Kidney (tissue), 14 donors: Measurements from ENCODE around the gene ZIC1. TPM values are rescaled to one million over a fixed set of nuclear protein-coding genes. Genes with fewer than 3 reads are reported as not detected.

ENCODE experiments used
- DNase-seq, 5 donors: peaks; one replicate each; pipeline ENCODE4 v3.0.0-alpha.2; 2013 to 2020
- FAIRE-seq: peaks from 2 replicates; lab custom pipeline; 2012; peaks lifted over from hg19 to GRCh38; lab: Jason Lieb, UNC
- H3K27ac ChIP-seq, 2 donors: one replicate each; pipeline ENCODE4 v1.7.0; 2013; ENCODE audit warnings: low read depth in 2 of 2, low read length in 2 of 2, inconsistent platforms in 1 of 2
- H3K27me3 ChIP-seq: one replicate; pipeline ENCODE4 v1.7.1; 2013; ENCODE audit warnings: low read length, inconsistent platforms; ENCODE audit not compliant: control insufficient read depth, insufficient read depth
- H3K36me3 ChIP-seq, 3 donors: one replicate each; pipeline versions ENCODE4 v1.7.0 to v1.7.1; 2013; ENCODE audit warnings: low read length in 3 of 3, control low read depth in 1 of 3, inconsistent platforms in 1 of 3; ENCODE audit not compliant: insufficient read depth in 3 of 3, control insufficient read depth in 2 of 3
- H3K4me1 ChIP-seq, 3 donors: one replicate each; pipeline versions ENCODE4 v1.7.0 to v1.7.1; 2013; ENCODE audit warnings: low read length in 3 of 3, inconsistent platforms in 1 of 3, low read depth in 1 of 3; ENCODE audit not compliant: control insufficient read depth in 2 of 3, insufficient read depth in 2 of 3
- H3K4me3 ChIP-seq, 3 donors: one replicate each; pipeline versions ENCODE4 v1.7.0 to v1.8.1; 2013; ENCODE audit warnings: low read length in 3 of 3, control low read depth in 1 of 3, inconsistent platforms in 1 of 3
- H3K9ac ChIP-seq, 3 donors: one replicate each; pipeline versions ENCODE4 v1.7.0 to v1.7.1; 2013; ENCODE audit warnings: low read length in 3 of 3, control low read depth in 1 of 3, inconsistent platforms in 1 of 3
- H3K9me3 ChIP-seq, 3 donors: one replicate each; pipeline versions ENCODE4 v1.7.0 to v1.7.1; 2013; ENCODE audit warnings: low read length in 3 of 3, control low read depth in 1 of 3, inconsistent platforms in 1 of 3; ENCODE audit not compliant: control insufficient read depth in 2 of 3, insufficient read depth in 1 of 3
- CTCF ChIP-seq: IDR thresholded peaks from 3 replicates; pipeline ENCODE4 v1.5.1; 2012; ENCODE audit warnings: mild to moderate bottlenecking, moderate library complexity, borderline replicate concordance; ENCODE audit not compliant: insufficient read depth; ENCODE audit errors: extremely low read depth
- intact Hi-C: fragments of 100-400 bp; cut with DNase I; formaldehyde crosslinking; loops from one replicate; pipeline ENCODE4 v1.11.1; 2022
- polyA plus RNA-seq: library from polyadenylated mRNA; stranded (reverse); fragments of 350-450 nt; fragmentation: Illumina TruSeq; extraction: RNeasy Lipid Tissue Mini Kit (QIAGEN cat#74804); gene quantifications from one replicate; pipeline ENCODE4 v1.2.3, GENCODE V29; 2014; ENCODE audit warnings: low read depth, low replicate concordance; ENCODE audit not compliant: insufficient read depth
- total RNA-seq: library from RNA; stranded (reverse); fragmentation: NEBNext Ultra II Directional; extraction: Animal tissue kit (Norgen Biotek cat#: 25700); gene quantifications from one replicate; pipeline ENCODE4 v1.2.1, GENCODE V29; 2021
- donor health status: control.
- donor health status: control.
- donor health status: control.
- donor health status: control.
- donor health status: control.
- donor health status: DM: yes; HTN: yes; CAD: no.
- donor health status: Normal renal cell carcinoma (clear cell type).

Gene ZIC1
- total and polyA plus RNA-seq, 2 donors from 2014 or later: not detected

DNA sequence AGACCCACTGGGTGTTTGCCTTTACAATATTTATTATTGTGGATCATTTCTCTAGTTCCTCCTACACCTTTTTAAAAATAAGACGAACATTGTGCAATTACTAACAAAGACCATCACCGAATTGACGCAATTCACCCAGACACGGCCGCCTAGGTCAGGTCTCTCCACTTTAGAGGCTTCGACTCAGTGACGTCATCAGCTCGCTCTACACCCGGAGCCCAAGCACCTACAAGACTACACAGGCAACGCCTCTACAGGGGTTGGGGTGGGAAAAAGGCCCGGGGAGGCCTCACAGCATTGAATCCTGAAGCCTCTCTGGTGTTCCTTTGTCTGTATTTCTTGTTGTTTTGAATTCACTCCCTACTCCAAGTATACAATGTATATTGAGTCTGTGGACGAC is 19.4 kb upstream of the ZIC1 start:
- H3K9me3 ChIP-seq: no peaks in the 10 kb centered on the region
- FAIRE-seq (no peak), DNase-seq (peak in 1 of 5 donors; percentile 9)
- no peak overlapping the region for H3K9ac ChIP-seq
- peaks cover 0 to 6% (median 0%) of the 10 kb centered on the region in 3 donors for H3K4me1 ChIP-seq
- H3K36me3 ChIP-seq: no peaks in the 10 kb centered on the region
- H3K4me3 ChIP-seq: no peak overlapping the region
- peaks cover 84% of the 10 kb centered on the region for H3K27me3 ChIP-seq
- intact Hi-C loops: no loop called here
- TF ChIP-seq CTCF: no peak
- H3K27ac ChIP-seq: no peak overlapping the region

GRCh38 chr3:147390589-147391569 is 18.3 kb upstream of the ZIC1 start:
- DNase-seq: peak in 2 of 5 donors; percentile 8 to 37
- no peaks in the 10 kb centered on the region for H3K9me3 ChIP-seq
- H3K9ac ChIP-seq: no peak overlapping the region
- no peak for TF ChIP-seq CTCF
- FAIRE-seq: no peak
- intact Hi-C loops: no loop called here
- no peak overlapping the region for H3K4me3 ChIP-seq
- H3K27me3 ChIP-seq: peaks cover 84% of the 10 kb centered on the region
- H3K36me3 ChIP-seq: no peaks in the 10 kb centered on the region
- H3K27ac ChIP-seq: no peak overlapping the region
- peaks cover 0 to 7% (median 0%) of the 10 kb centered on the region in 3 donors for H3K4me1 ChIP-seq

DNA sequence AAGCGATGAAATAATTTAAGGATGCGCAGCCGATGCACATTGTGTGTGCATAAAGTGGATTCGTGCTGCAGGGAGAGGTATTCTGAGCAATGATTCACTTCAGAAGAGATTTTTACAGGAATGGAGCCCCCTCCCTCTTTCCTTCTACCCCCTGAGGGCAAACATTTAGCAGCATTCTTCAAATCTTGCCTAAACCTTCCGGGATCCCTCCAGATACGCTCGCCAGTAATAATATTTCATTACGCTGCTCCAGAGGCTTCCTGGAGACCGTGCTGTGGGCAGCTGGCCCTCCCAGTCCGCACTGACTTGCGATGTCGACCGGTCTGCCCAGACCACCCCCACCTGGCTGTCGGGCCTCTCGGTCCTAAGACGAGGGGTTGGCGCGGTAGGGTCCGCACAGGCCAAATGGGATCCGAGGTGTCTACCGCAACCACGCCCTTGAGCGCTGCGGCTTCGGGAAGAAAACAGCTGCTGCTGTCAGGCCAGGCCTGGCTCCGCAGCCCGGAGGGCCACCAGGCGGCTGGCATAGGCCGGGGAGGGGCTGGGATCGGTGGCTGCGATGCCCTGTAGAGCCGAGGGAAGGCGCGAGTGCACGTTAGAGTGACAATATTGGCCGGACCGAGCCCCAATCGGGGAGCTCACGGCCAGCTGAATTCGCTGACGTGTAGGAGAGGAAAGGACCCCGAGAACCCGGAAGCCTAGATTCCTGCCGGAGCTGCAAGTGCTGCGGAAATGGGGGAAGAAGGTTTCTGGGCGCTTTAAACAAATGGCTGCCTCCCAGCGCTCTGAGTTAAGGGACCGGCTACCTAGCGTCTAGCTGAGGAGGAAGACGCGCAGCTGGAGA is 17.2 kb upstream of the ZIC1 start:
- no peak overlapping the region for H3K9ac ChIP-seq
- H3K36me3 ChIP-seq: no peaks in the 10 kb centered on the region
- H3K4me1 ChIP-seq: peaks cover 0 to 8% (median 0%) of the 10 kb centered on the region in 3 donors
- H3K27ac ChIP-seq: no peak overlapping the region
- intact Hi-C loops: no loop called here
- TF ChIP-seq CTCF: no peak
- no peaks in the 10 kb centered on the region for H3K9me3 ChIP-seq
- peak in 2 of 5 donors; percentile 27 to 46 for DNase-seq
- peak overlapping the region in 1 of 3 donors; percentile 13 for H3K4me3 ChIP-seq
- peaks cover 77% of the 10 kb centered on the region for H3K27me3 ChIP-seq
- FAIRE-seq: no peak
